ENCODE data around the gene DOCK2.

The DOCK2 gene

GRCh38 chr5:170100066-170100943 is 463.2 kb downstream of the DOCK2 start:
- TF ChIP-seq FOXP2 (optimal IDR thresholded peaks at IDR 0.05; ENCODE audit: borderline replicate concordance, extremely low read depth, extremely low read length, insufficient read depth) (no peak), SIN3A (IDR thresholded peaks at IDR 0.05; ENCODE audit: borderline replicate concordance, insufficient read depth, low read length) (no peak), TAF1 (IDR thresholded peaks at IDR 0.05; ENCODE audit: borderline replicate concordance, insufficient read depth, low read length) (no peak), POLR2AphosphoS5 (IDR thresholded peaks at IDR 0.05; ENCODE audit: low read depth, low read length) (no peak)
- TF ChIP-seq, protein P1, sequence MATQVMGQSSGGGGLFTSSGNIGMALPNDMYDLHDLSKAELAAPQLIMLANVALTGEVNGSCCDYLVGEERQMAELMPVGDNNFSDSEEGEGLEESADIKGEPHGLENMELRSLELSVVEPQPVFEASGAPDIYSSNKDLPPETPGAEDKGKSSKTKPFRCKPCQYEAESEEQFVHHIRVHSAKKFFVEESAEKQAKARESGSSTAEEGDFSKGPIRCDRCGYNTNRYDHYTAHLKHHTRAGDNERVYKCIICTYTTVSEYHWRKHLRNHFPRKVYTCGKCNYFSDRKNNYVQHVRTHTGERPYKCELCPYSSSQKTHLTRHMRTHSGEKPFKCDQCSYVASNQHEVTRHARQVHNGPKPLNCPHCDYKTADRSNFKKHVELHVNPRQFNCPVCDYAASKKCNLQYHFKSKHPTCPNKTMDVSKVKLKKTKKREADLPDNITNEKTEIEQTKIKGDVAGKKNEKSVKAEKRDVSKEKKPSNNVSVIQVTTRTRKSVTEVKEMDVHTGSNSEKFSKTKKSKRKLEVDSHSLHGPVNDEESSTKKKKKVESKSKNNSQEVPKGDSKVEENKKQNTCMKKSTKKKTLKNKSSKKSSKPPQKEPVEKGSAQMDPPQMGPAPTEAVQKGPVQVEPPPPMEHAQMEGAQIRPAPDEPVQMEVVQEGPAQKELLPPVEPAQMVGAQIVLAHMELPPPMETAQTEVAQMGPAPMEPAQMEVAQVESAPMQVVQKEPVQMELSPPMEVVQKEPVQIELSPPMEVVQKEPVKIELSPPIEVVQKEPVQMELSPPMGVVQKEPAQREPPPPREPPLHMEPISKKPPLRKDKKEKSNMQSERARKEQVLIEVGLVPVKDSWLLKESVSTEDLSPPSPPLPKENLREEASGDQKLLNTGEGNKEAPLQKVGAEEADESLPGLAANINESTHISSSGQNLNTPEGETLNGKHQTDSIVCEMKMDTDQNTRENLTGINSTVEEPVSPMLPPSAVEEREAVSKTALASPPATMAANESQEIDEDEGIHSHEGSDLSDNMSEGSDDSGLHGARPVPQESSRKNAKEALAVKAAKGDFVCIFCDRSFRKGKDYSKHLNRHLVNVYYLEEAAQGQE (IDR thresholded peaks at IDR 0.05; ENCODE audit: insufficient read depth in 1 of 2, low read depth in 2 of 2, low read length in 2 of 2) = no peak

- TF ChIP-seq, protein P1 (IDR thresholded peaks at IDR 0.05; ENCODE audit: insufficient read depth in 1 of 2, low read depth in 2 of 2, low read length in 2 of 2) = no peak
- TF ChIP-seq POLR2AphosphoS5 (IDR thresholded peaks at IDR 0.05; ENCODE audit: low read depth, low read length) = no peak
- no peak for TF ChIP-seq FOXP2 (optimal IDR thresholded peaks at IDR 0.05; ENCODE audit: borderline replicate concordance, extremely low read depth, extremely low read length, insufficient read depth)
- TF ChIP-seq TAF1 (IDR thresholded peaks at IDR 0.05; ENCODE audit: borderline replicate concordance, insufficient read depth, low read length) = no peak
- TF ChIP-seq SIN3A (IDR thresholded peaks at IDR 0.05; ENCODE audit: borderline replicate concordance, insufficient read depth, low read length) = no peak
Measured at GRCh38 chr5:170103447-170103846, 466.4 kb downstream of the DOCK2 start.

GRCh38 chr5:170104299-170104698 is 467.2 kb downstream of the DOCK2 start:
- TF ChIP-seq TAF1 (IDR thresholded peaks at IDR 0.05; ENCODE audit: borderline replicate concordance, insufficient read depth, low read length) (no peak), POLR2AphosphoS5 (IDR thresholded peaks at IDR 0.05; ENCODE audit: low read depth, low read length) (no peak), FOXP2 (optimal IDR thresholded peaks at IDR 0.05; ENCODE audit: borderline replicate concordance, extremely low read depth, extremely low read length, insufficient read depth) (no peak), SIN3A (IDR thresholded peaks at IDR 0.05; ENCODE audit: borderline replicate concordance, insufficient read depth, low read length) (no peak)
- TF ChIP-seq, protein P1 (IDR thresholded peaks at IDR 0.05; ENCODE audit: insufficient read depth in 1 of 2, low read depth in 2 of 2, low read length in 2 of 2) = no peak

GRCh38 chr5:170104710-170105109 is 467.6 kb downstream of the DOCK2 start:
- TF ChIP-seq POLR2AphosphoS5 (IDR thresholded peaks at IDR 0.05; ENCODE audit: low read depth, low read length) (no peak), TAF1 (IDR thresholded peaks at IDR 0.05; ENCODE audit: borderline replicate concordance, insufficient read depth, low read length) (no peak), SIN3A (IDR thresholded peaks at IDR 0.05; ENCODE audit: borderline replicate concordance, insufficient read depth, low read length) (no peak), FOXP2 (optimal IDR thresholded peaks at IDR 0.05; ENCODE audit: borderline replicate concordance, extremely low read depth, extremely low read length, insufficient read depth) (no peak)
- TF ChIP-seq, protein P1 (IDR thresholded peaks at IDR 0.05; ENCODE audit: insufficient read depth in 1 of 2, low read depth in 2 of 2, low read length in 2 of 2) = no peak
